ENCODE results near the gene CNPY1.

CNPY1 gene

GRCh38 chr7:155455776-155456737 is 90.3 kb downstream of the CNPY1 start:
- TF ChIP-seq TEAD4 (IDR thresholded peaks at IDR 0.05) (no peak), NFIC (IDR thresholded peaks at IDR 0.05) (no peak), TCF12 (IDR thresholded peaks at IDR 0.05; ENCODE audit: low read depth) (no peak), MAX (IDR thresholded peaks at IDR 0.05) (no peak), FOXM1 (IDR thresholded peaks at IDR 0.05; ENCODE audit: borderline replicate concordance, low read depth) (no peak), TAF1 (IDR thresholded peaks at IDR 0.05; ENCODE audit: low read depth) (no peak), USF1 (IDR thresholded peaks at IDR 0.05) (no peak), ZBTB7A (IDR thresholded peaks at IDR 0.05; ENCODE audit: low read depth) (no peak), EGR1 (IDR thresholded peaks at IDR 0.05) (no peak), CREB1 (IDR thresholded peaks at IDR 0.05; ENCODE audit: low read depth) (no peak), REST (IDR thresholded peaks at IDR 0.05; ENCODE audit: low read depth) (no peak)

GRCh38 chr7:155455132-155455693 is 91.1 kb downstream of the CNPY1 start:
- TF ChIP-seq EGR1 (IDR thresholded peaks at IDR 0.05) (no peak), TEAD4 (IDR thresholded peaks at IDR 0.05) (no peak), YY1 (IDR thresholded peaks at IDR 0.05; ENCODE audit: low read depth) (no peak), CEBPB (IDR thresholded peaks at IDR 0.05) (no peak), TCF12 (IDR thresholded peaks at IDR 0.05; ENCODE audit: low read depth) (no peak), TAF1 (IDR thresholded peaks at IDR 0.05; ENCODE audit: low read depth) (no peak), MAX (IDR thresholded peaks at IDR 0.05) (no peak), RAD21 (IDR thresholded peaks at IDR 0.05; ENCODE audit: low read depth) (no peak), FOXM1 (IDR thresholded peaks at IDR 0.05; ENCODE audit: borderline replicate concordance, low read depth) (no peak), USF1 (IDR thresholded peaks at IDR 0.05) (no peak), REST (IDR thresholded peaks at IDR 0.05; ENCODE audit: low read depth) (no peak)

DNA sequence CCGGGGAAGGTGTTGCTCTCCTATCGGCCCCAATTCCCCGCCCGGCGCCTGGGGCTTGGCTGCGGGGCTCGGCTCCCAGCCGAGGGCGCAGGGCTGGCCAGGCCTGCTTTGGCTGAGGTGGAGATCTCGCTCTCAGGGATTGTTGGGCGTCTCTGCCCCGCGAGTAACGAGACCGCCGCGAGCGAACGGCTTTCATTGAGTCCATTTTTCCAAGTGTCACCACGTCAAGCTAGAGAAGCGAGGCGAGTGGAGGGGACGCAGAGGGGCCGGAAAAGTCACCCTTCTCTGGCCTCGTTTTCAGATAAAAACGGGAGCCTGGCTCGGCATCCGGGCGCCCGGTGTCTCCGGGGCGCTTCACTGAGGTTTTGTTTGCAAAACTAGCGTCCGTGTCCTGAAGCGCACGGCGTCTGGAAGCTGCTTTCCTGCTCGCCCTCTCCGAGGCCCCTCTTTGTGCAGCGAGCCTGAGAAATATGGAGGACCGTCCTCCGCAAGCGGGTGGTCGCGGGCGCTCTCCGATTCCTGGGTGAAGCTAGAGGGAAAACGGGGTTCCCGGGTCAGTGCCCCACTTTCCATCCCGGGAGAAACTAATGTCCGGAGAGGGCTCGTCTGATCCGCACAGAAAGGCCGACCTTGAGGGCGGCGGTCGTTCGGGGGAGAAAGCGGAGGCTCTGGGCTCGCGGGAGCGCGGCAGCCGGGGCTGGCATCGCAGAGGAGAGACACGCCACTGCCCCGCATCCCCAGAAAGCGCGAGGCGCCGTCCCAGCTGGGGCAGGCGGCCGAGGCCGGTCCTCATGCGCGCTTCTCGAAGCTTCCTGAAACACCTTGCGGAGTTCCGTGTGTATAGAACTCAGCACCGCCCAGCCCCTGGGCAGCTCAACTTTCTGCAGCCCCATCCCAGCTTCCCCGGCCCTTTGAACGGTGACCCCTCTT is 91.9 kb downstream of the CNPY1 start:
- TF ChIP-seq RAD21 (IDR thresholded peaks at IDR 0.05; ENCODE audit: low read depth): no peak
- no peak for TF ChIP-seq NFIC (IDR thresholded peaks at IDR 0.05)
- TF ChIP-seq TEAD4 (IDR thresholded peaks at IDR 0.05): no peak
- no peak for TF ChIP-seq ZBTB7A (IDR thresholded peaks at IDR 0.05; ENCODE audit: low read depth)
- TF ChIP-seq YY1 (IDR thresholded peaks at IDR 0.05; ENCODE audit: low read depth): no peak
- TF ChIP-seq TCF12 (IDR thresholded peaks at IDR 0.05; ENCODE audit: low read depth): no peak

DNA sequence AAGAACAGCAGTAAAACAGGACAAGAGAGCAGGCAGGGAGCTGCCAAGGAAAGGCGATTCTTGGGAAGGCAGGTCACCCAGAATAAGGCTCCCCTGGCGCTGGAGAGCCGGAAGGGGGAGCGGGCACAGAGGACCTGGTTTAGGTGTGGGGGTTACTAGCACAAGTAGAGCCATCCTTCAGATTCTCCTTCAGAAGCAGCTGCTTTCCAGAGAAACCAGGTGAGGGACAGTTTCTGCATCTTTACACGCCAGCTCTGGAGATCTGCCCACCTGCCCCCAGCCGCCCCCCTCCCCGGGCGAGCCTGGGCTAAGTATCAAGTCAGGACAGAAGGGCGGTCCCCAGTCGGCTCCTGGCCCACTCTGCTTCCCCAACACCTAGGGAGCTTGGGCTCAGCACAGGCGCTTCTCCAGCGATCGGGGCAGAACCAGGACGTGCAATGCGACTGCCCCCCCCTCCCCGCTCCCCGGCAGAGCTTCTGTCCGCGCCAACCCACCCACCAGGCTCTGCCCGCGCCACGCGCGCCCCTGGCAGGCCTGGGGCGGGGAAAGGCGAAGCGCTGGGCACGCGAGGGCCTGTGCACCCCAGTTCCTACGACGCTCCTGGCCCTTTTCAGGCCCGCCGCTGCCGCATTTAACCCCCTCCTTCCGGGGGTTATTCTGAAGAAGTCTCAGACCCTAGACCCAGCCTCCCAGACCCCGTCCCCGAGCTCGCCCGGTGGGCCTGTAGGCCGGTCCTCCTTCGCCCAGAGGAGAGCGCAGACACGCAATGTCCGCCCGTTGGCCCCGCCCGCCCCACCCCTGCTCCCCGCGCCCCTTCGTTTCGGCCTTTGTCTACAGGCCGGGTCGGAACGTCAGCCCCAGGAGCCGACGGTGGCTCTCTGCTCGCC is 92.8 kb downstream of the CNPY1 start:
- TF ChIP-seq RAD21 (IDR thresholded peaks at IDR 0.05; ENCODE audit: low read depth) (no peak), CEBPB (IDR thresholded peaks at IDR 0.05) (no peak), ZBTB7A (IDR thresholded peaks at IDR 0.05; ENCODE audit: low read depth) (no peak), EP300 (IDR thresholded peaks at IDR 0.05; ENCODE audit: borderline replicate concordance) (no peak), USF1 (IDR thresholded peaks at IDR 0.05) (no peak), TEAD4 (IDR thresholded peaks at IDR 0.05) (no peak), CREB1 (IDR thresholded peaks at IDR 0.05; ENCODE audit: low read depth) (no peak), TAF1 (IDR thresholded peaks at IDR 0.05; ENCODE audit: low read depth) (no peak), REST (IDR thresholded peaks at IDR 0.05; ENCODE audit: low read depth) (no peak), NFIC (IDR thresholded peaks at IDR 0.05) (no peak), EGR1 (IDR thresholded peaks at IDR 0.05) (no peak), TCF12 (IDR thresholded peaks at IDR 0.05; ENCODE audit: low read depth) (no peak)
